ENCODE results near the gene KCNH6.

DNA sequence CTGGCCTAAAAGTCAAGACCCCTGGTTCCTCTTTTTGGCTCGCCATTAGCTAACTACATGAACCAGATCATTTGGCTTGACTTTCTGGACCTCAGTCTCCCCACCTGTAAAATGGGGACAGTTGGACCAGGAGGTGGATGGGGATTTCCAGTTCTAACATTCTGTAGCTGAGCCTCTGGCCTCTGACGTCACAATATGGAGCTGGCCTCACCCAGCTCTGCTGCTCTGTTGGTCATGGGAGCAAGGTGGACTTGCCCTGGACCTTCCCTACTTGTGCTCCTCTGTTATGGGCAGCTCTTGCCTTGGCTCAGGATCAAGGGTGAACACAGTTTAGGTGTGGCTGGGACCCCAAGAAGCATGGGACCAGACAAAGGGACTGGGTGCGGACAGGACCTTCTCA, 16.5 kb upstream of the KCNH6 start:
- TF ChIP-seq POLR2A (IDR thresholded peaks at IDR 0.05; ENCODE audit: low read depth, low read length) (no peak), POLR2AphosphoS5 (IDR thresholded peaks at IDR 0.05; ENCODE audit: low read depth, low read length) (no peak), TAF1 (IDR thresholded peaks at IDR 0.05; ENCODE audit: borderline replicate concordance, low read depth, low read length) (no peak)
